ENCODE measurements around the gene GP9. TPM values are rescaled to one million over a fixed set of nuclear protein-coding genes. Genes with fewer than 3 reads are reported as not detected.
A peak's percentile ranks its signal among the peaks of the same experiment; 100 is the strongest.

GP9 gene
- total RNA-seq, 4 donors from 2014 or later: 0.64 to 1.2 TPM; not detected in 2

DNA sequence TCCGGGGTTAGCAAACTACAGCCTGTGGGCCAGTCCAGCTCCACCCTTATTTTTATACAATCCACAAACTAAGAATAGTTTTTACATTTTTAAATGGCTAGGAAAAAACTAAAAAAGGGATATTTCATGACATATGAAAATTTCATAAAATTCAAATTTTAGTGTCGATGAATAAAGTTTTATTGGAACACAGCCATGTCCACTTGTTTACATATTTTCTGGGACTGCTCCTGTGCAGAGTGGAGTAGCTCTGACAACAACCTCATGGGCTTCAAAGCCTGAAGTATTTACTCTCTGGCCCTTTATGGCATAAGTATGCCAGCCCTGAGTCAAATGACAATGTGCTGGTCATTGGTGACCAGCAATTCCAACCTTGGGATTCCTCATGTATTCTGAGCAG is 42.3 kb upstream of the GP9 start:
- no peak overlapping the region for H3K4me3 ChIP-seq
- intact Hi-C loops (cut with DNase I; ENCODE audit: low total_unique reads): no loop called here

DNA sequence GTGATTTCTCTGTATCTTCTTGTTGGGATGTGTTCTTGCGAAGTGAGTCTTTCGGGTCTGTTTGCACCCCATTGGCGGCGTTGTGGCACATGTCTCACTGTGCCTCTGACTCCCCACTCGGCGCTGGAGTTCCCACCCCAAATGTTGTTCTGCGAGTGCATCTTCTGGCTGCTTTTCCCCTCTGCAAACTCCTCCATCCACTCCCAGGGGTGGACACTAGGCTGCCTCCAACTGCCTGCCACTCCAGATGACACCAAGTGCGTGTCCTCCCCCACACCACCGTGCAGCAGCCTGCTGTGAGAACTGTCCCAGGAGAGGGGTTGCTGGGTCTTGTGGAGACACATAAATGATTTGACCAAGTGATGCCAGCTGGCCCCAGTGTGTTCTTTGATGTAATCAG is 41.8 kb upstream of the GP9 start:
- no peak overlapping the region for H3K4me3 ChIP-seq
- in situ Hi-C loops (cut with MboI; ENCODE audit: low pct_ligation_motif_present in 1 of 4, low pct_unique_long_range_greater_than_20kb in 1 of 4, low sequenced_read_pairs in 3 of 4) (no loop called here), intact Hi-C loops (cut with DNase I; ENCODE audit: low total_unique reads) (no loop called here)
- no peaks in the 10 kb centered on the region for H3K9me3 ChIP-seq
- no peak for DNase-seq
- no peaks in the 10 kb centered on the region for H3K36me3 ChIP-seq
- peak overlapping the region; percentile 62 to 84 (median 80) for H3K27ac ChIP-seq
- no peaks in the 10 kb centered on the region for H3K27me3 ChIP-seq
- TF ChIP-seq, protein P1, sequence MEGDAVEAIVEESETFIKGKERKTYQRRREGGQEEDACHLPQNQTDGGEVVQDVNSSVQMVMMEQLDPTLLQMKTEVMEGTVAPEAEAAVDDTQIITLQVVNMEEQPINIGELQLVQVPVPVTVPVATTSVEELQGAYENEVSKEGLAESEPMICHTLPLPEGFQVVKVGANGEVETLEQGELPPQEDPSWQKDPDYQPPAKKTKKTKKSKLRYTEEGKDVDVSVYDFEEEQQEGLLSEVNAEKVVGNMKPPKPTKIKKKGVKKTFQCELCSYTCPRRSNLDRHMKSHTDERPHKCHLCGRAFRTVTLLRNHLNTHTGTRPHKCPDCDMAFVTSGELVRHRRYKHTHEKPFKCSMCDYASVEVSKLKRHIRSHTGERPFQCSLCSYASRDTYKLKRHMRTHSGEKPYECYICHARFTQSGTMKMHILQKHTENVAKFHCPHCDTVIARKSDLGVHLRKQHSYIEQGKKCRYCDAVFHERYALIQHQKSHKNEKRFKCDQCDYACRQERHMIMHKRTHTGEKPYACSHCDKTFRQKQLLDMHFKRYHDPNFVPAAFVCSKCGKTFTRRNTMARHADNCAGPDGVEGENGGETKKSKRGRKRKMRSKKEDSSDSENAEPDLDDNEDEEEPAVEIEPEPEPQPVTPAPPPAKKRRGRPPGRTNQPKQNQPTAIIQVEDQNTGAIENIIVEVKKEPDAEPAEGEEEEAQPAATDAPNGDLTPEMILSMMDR (IDR thresholded peaks at IDR 0.05): no peak
- TF ChIP-seq EP300 (IDR thresholded peaks at IDR 0.05; ENCODE audit: low read depth) (no peak), POLR2A (IDR thresholded peaks at IDR 0.05) (no peak), POLR2AphosphoS5 (IDR thresholded peaks at IDR 0.05) (no peak)
- peaks cover 8 to 32% (median 26%) of the 10 kb centered on the region in 4 donors for H3K4me1 ChIP-seq
- WGBS, 2 donors (ENCODE audit: low coverage in 1 of 2): 82 to 83% methylated on average over 3 to 9 of the region's 9 CpGs

More for the DNA sequence above, 42.3 kb upstream of the GP9 start:
- H3K9me3 ChIP-seq: no peaks in the 10 kb centered on the region
- H3K27me3 ChIP-seq: no peaks in the 10 kb centered on the region
- peaks cover 8 to 32% (median 26%) of the 10 kb centered on the region in 4 donors for H3K4me1 ChIP-seq
- TF ChIP-seq POLR2AphosphoS5 (IDR thresholded peaks at IDR 0.05) (no peak), POLR2A (IDR thresholded peaks at IDR 0.05) (no peak), EP300 (IDR thresholded peaks at IDR 0.05; ENCODE audit: low read depth) (no peak)
- TF ChIP-seq, protein P1 (IDR thresholded peaks at IDR 0.05): no peak
- 67 to 71% methylated on average over 2 of the region's 2 CpGs for WGBS, 2 donors (ENCODE audit: low coverage in 1 of 2)
- H3K27ac ChIP-seq: peak overlapping the region; percentile 62 to 84 (median 80)
- H3K36me3 ChIP-seq: no peaks in the 10 kb centered on the region
- no peak for DNase-seq
- in situ Hi-C loops (cut with MboI; ENCODE audit: low pct_ligation_motif_present in 1 of 4, low pct_unique_long_range_greater_than_20kb in 1 of 4, low sequenced_read_pairs in 3 of 4): no loop called here

DNA sequence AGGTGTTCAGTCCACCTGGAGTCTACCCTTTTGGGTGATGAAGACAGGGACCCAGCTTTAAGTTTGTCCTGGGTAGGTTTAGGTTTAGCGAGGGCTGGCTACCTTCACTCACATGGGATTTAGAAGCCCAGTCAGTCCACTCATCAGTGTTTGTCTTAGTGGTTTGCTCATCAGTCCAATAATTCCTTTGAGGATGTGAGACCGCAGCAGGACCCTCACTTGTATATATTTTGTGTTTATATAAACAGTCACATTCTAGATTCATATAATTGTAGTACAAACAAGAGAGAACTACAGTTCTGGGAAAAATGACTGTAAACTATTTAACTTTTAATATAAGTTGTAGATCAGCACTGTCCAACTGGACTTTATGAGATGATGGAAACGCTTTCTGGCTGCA is 41.3 kb upstream of the GP9 start:
- WGBS, 2 donors (ENCODE audit: low coverage in 1 of 2): 83 to 89% methylated on average over 2 to 3 of the region's 3 CpGs

DNA sequence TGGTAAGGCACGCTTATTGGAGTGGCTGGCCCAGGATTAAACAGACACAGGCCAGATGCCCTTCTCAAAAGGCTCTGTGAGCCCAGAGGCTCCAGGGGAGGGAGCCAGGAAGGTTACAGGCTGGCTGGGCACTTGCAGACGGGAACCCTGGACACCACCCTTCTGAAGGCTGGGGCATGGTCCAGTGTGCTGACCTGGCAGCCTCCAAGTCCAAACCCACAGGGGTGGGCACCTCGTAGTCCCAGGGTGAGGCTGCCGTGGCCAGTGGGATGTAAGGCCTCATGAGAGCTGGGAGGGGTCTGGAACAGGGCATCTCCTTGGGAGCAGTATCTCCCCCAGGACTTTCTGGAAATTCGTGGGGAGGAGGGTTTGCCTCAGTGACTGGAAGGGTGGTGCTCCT is 39.9 kb upstream of the GP9 start:
- DNase-seq: no peak
- Histone ChIP-seq H3K4me1 (peaks cover 8 to 25% (median 23%) of the 10 kb centered on the region in 4 donors), H3K36me3 (no peaks in the 10 kb centered on the region), H3K4me3 (no peak overlapping the region), H3K27me3 (no peaks in the 10 kb centered on the region), H3K27ac (peak overlapping the region; percentile 44 to 62 (median 50)), H3K9me3 (no peaks in the 10 kb centered on the region)
- in situ Hi-C loops (cut with MboI; ENCODE audit: low pct_ligation_motif_present in 1 of 4, low pct_unique_long_range_greater_than_20kb in 1 of 4, low sequenced_read_pairs in 3 of 4) (no loop called here), intact Hi-C loops (cut with DNase I; ENCODE audit: low total_unique reads) (no loop called here)
- TF ChIP-seq, protein P1 (IDR thresholded peaks at IDR 0.05): no peak
- TF ChIP-seq POLR2A (IDR thresholded peaks at IDR 0.05) (no peak), POLR2AphosphoS5 (IDR thresholded peaks at IDR 0.05) (no peak), EP300 (IDR thresholded peaks at IDR 0.05; ENCODE audit: low read depth) (no peak)
- WGBS, 2 donors (ENCODE audit: low coverage in 1 of 2): 71% methylated on average over 5 of the region's 5 CpGs; no CpG with 5 or more reads in 1 of the 2 donors

More for the DNA sequence above, 41.3 kb upstream of the GP9 start:
- Histone ChIP-seq H3K4me1 (peaks cover 8 to 32% (median 26%) of the 10 kb centered on the region in 4 donors), H3K27ac (peak overlapping the region in 2 of 4 donors; percentile 78 to 84), H3K9me3 (no peaks in the 10 kb centered on the region), H3K4me3 (no peak overlapping the region), H3K36me3 (no peaks in the 10 kb centered on the region), H3K27me3 (no peaks in the 10 kb centered on the region)
- TF ChIP-seq, protein P1 (IDR thresholded peaks at IDR 0.05): no peak
- TF ChIP-seq EP300 (IDR thresholded peaks at IDR 0.05; ENCODE audit: low read depth) (no peak), POLR2A (IDR thresholded peaks at IDR 0.05) (no peak), POLR2AphosphoS5 (IDR thresholded peaks at IDR 0.05) (no peak)
- DNase-seq: no peak
- in situ Hi-C loops (cut with MboI; ENCODE audit: low pct_ligation_motif_present in 1 of 4, low pct_unique_long_range_greater_than_20kb in 1 of 4, low sequenced_read_pairs in 3 of 4) (no loop called here), intact Hi-C loops (cut with DNase I; ENCODE audit: low total_unique reads) (no loop called here)
